Superior temporal gyrus (tissue), 1 donor: Measurements from ENCODE around the gene SEPSECS.

ENCODE experiments used
- DNase-seq: peaks from one replicate; pipeline ENCODE4 v3.0.0-alpha.2; 2016; ENCODE audit errors: extremely low spot score

The SEPSECS gene

DNA sequence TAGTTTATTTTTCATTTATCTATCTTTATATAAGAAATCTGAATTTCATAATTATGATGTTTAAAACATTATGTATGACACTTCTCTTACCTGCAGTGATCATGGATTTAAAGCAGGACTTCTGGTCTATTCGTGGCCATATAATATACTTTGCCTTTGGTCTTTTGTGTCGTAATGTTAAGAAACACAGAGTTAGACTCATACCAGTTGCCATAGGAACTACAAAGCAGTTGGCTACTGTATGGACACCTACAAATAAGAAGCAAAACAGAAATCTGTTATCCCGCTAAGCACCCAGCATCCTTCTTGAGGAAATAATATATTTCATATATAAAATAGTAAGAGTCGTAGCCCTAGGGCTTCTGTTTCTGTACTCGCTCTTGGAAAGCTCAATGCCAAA, 4.3 kb downstream of the SEPSECS start:
- no peak for DNase-seq

DNA sequence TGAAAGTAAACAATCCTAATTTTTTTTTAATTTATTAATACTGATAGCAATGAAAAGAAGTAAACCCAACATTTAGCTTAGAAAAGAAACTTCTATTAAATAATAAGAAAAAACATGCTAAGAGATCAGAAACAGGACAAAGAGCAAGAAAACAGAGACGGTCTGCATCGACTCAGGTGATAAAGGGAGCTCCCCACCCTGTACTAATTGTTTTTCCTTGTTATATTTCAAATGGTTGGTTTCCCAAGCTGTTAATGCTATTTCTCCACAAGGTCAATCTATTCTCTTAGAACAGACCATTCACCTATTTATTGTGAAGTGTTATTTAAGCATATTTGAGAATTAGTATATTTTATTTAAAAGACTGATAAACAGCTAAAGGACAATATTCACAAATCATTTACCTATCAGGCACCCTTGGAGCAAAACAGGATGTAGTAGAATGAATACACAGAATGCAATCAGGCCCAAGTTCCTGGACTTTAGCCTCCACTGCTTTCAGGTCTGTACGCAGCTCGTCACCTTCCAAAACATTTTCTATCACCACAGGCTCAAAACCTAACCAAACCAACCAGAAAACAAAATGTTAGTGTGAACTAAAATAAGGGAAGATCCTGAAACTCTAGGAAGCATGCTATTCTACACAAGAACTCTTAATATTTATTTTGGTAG, 5.5 kb downstream of the SEPSECS start:
- no peak for DNase-seq

GRCh38 chr4:25146076-25146475, 14.2 kb downstream of the SEPSECS start:
- DNase-seq, result no peak

DNA sequence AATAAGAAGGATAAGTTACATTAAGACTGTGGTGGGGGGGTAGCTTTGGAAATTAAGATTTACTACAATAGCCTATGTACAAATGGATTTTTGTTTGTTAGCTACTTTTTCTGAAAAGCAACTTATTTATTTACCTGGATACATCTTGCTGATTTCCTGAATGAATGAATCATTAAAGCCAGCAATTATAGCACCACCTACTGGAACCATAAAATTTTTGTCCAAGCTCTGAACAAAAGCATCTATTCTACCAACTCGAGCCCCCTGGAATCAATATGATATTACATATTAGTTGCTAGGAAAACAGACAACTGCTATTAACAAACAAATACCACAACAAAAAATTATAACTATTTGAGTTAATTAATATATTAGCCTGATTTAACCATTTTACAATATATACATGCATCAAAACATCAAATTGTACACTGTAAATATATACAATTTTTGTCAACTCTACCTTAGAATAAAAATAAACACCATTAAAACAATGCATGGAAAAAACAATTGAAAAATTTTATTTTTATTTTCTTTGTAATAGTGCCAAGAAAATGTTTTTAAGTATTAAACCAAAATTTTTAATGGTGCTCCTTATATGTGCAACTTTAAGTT, 15.3 kb downstream of the SEPSECS start:
- peak; percentile 79 for DNase-seq

- DNase-seq, result no peak
Measured at GRCh38 chr4:25142468-25142867, 17.8 kb downstream of the SEPSECS start.

DNA sequence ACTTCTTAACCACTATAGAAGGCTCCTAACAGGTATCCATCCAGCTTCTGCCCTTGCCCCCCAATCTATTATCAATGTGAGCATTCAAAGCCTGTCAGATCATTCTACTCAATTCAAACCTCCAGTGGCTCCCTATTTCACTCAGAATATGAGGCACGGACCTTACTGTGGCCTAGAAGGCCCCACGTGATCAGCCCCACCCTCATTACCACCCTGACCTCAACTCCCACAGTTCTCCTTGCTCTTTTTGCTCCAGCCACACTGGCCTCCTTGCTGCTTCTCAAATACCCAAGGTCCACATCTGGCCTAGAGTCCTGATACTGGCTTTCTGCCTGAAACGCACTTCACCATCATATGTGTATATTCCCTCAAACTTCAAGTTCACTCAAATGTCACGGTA, 18.7 kb downstream of the SEPSECS start:
- DNase-seq, result no peak

DNA sequence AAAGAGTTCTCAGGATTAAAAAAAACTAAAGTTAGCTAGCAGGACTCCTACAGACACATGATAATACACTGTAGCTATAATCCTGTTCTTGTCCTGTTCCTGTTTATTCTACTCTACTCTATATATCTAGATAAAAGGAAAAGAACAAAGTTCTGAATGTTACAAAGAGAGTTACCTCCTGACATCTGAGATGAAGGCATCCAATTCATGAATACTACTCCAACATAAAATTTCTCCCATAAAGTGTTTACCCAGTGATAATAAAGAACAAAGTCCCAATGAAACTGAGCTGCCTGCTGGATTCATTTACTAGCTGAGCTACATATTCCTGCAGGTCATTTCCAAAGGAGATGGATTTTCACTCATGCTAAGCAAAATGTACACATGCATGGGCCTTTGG, 27.1 kb downstream of the SEPSECS start:
- DNase-seq, result no peak

- no peak for DNase-seq
Measured at GRCh38 chr4:25131926-25132325, 28.3 kb downstream of the SEPSECS start.

GRCh38 chr4:25131381-25131780, 28.9 kb downstream of the SEPSECS start:
- no peak for DNase-seq

- DNase-seq, result no peak
Measured at GRCh38 chr4:25129917-25130316, 30.3 kb downstream of the SEPSECS start.

DNA sequence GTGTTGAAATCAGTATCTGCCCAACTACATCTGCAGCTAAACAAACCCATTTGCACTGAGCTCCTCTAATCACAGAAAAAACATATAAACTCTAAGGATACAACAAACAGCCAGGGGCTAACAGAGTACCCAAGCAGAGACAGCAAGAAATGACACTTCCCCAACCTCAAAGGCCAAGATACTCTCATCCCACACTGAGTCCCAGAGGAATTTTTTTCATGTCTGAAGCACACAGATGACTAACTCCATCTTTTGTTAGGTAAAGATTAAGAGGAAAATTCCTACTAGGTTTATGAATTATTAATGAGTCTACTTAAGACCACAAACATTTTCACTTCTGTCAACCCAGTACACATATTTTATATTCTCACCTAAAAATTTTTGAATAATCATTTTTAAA, 31.6 kb downstream of the SEPSECS start:
- no peak for DNase-seq

GRCh38 chr4:25123236-25123635, 37.0 kb downstream of the SEPSECS start:
- no peak for DNase-seq

DNA sequence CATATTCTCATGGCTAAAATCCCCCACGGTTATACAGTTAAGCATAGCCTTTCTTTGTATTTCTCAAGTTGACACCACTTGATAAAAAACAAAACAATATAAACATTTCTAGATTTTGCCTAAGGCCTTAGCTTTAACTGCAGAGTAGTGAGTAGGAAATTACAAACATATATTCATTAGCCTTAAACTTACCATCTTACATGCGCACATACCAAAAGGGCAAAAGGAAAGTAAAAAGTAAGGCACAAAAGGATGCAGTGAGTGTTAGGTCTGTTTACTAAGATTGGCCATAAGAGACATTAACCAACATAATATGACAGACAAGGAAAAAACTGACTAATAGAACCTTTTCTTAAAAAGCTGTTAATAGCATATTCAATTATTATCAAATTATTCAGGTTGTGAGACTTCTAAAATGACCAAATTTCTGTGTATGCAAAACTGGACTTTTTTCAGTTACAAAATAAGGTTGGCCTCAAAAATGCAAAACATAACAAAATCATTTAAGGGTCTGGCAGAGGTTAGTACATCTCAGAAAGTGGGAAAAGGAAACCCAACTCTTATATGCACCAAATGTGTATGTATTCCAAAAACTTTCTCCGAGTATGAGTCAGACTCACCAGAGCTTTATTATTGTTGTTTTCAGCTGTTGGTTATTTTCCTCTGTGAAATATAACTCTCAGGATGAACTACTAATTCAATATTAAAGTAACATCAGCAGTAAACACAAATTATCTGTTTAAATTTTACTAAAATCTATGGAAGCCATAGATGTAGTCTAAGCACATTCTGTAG, 39.9 kb downstream of the SEPSECS start:
- no peak for DNase-seq

DNA sequence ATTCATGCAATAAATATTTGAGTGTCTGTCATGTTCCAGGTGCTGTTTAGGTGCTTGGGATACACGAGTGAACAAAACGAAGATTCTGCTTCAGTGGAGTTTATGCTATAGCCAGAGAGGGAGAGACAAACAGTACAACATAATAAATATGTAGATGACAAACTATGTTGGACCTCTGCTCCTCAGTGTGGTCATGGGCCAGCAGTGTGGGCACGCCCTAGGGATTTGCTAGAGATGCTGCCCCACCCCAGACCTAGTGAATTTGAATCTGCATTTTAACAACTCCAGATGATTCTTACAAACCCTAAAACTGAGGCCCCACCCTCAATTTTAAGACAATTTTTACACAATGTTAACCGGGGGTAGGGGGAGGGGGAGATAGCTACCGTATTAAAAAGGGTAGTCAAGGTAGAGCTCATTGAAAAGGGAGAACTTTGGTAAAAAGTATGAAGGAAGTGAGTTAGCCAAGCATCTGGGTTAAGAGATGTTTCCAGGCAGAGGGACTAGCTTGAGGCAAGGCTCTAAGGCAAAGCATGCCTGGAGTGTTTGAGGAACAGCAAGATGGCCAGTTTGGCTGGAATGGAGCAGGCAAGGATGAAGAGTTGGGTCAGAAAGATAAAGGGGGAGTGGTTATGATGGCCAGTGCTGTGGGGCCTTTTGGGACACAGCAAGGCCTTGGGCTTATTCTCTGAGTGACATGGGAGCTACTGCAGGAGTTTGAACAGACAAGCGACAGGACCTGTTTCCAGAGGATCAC, 42.4 kb downstream of the SEPSECS start:
- no peak for DNase-seq

DNA sequence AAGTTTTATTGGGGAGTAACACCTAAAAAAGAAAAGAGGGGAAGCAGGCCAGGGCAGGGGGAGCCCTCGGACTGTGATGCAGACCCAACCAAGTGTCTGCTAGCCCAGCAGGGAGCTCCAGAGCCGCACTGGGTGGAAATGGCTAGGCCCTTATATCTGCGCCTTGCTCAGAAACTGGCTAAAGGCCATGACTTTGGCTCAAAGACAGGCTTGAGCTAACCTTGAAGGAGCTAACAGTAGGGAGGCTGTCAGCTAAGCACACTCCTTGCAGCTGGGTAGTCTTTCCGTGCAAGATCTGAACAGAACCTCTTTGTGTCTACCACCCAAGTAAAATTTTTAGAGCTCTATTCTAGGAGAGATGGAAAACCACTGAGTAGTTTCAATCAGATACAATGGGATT, 43.0 kb downstream of the SEPSECS start:
- DNase-seq, result no peak

- no peak for DNase-seq
Measured at GRCh38 chr4:25113915-25114904, 46.0 kb downstream of the SEPSECS start.

DNA sequence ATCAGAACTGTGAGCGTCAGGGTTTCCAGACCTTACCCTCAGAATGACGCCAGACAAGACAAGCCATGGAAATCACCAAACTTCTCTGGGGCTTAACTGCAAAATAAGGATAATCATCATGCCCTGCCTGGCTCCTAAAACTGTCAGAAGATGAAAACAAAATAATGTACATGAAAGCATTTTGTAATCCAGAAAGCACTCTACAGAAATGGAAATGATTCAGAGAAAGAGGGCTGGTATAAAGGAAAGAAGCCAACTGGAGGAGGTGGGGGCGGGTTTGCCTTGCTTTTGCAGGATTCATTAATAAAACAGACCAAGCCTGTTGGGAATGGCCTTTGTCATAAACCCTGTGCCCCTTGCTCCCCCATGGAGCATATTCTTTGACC, 47.3 kb downstream of the SEPSECS start:
- DNase-seq, result no peak

GRCh38 chr4:25112366-25112994, 47.8 kb downstream of the SEPSECS start:
- peak; percentile 47 for DNase-seq

- DNase-seq, result no peak
Measured at GRCh38 chr4:25111648-25112196, 48.5 kb downstream of the SEPSECS start.
